DLD1 (cell line): ENCODE data around the gene CSNK2B.
"Not testable (repeated sequence)": the region's sequence is repeated elsewhere in the genome, so short reads cannot be mapped to it uniquely, and the experiment has no call there.

Experiments used
- in situ Hi-C: cut with HindIII; loops from 2 replicates; pipeline ENCODE4 v1.10.0; 2017; ENCODE audit warnings: low sequenced_read_pairs

Gene CSNK2B

GRCh38 chr6:31687860-31688693, 22.2 kb downstream of the CSNK2B start:
- in situ Hi-C loops = no loop called here

- in situ Hi-C loops = loop anchor here (5.0 kb wide), 1 partner anchor 43 kb away; no protein-coding TSS in a partner anchor
Measured at GRCh38 chr6:31689249-31690110, 23.6 kb downstream of the CSNK2B start.

GRCh38 chr6:31690231-31691077, 24.6 kb downstream of the CSNK2B start:
- in situ Hi-C loops = loop anchor here (5.0 kb wide), 1 partner anchor 42 kb away; no protein-coding TSS in a partner anchor

GRCh38 chr6:31691078-31691463, 25.2 kb downstream of the CSNK2B start:
- in situ Hi-C loops = loop anchor here (5.0 kb wide), 1 partner anchor 41 kb away; no protein-coding TSS in a partner anchor

GRCh38 chr6:31691564-31692108, 25.8 kb downstream of the CSNK2B start:
- in situ Hi-C loops = loop anchor here (5.0 kb wide), 1 partner anchor 41 kb away; no protein-coding TSS in a partner anchor

GRCh38 chr6:31692353-31692752, 26.5 kb downstream of the CSNK2B start:
- in situ Hi-C loops = loop anchor here (5.0 kb wide), 1 partner anchor 40 kb away; no protein-coding TSS in a partner anchor

GRCh38 chr6:31692886-31693285, 27.0 kb downstream of the CSNK2B start:
- in situ Hi-C loops = loop anchor here (5.0 kb wide), 1 partner anchor 39 kb away; no protein-coding TSS in a partner anchor

GRCh38 chr6:31693535-31693934, 27.7 kb downstream of the CSNK2B start:
- in situ Hi-C loops = loop anchor here (5.0 kb wide), 1 partner anchor 39 kb away; no protein-coding TSS in a partner anchor

- in situ Hi-C loops = no loop called here
Measured at GRCh38 chr6:31697555-31697954, 31.7 kb downstream of the CSNK2B start.

GRCh38 chr6:31700740-31701401, 35.0 kb downstream of the CSNK2B start:
- in situ Hi-C loops = no loop called here

GRCh38 chr6:31701666-31702404, 36.0 kb downstream of the CSNK2B start:
- in situ Hi-C loops = no loop called here

GRCh38 chr6:31702405-31702818, 36.5 kb downstream of the CSNK2B start:
- in situ Hi-C loops = no loop called here

GRCh38 chr6:31702819-31703716, 37.2 kb downstream of the CSNK2B start, which contains the start of gene ABHD16A:
ABHD16A (minus strand) TSS chr6:31703324; CDS start chr6:31703281, 43 bp downstream.
- in situ Hi-C loops = no loop called here

GRCh38 chr6:31705931-31706330, 40.1 kb downstream of the CSNK2B start:
- in situ Hi-C loops = no loop called here

GRCh38 chr6:31706599-31706998, 40.7 kb downstream of the CSNK2B start, which contains the start of gene LY6G6F:
LY6G6F (plus strand) TSS chr6:31706866; CDS start chr6:31706907, 41 bp downstream.
- in situ Hi-C loops = no loop called here

- in situ Hi-C loops = no loop called here
Measured at GRCh38 chr6:31707701-31708100, 41.8 kb downstream of the CSNK2B start.

GRCh38 chr6:31708224-31708623, 42.3 kb downstream of the CSNK2B start:
- in situ Hi-C loops = no loop called here

- in situ Hi-C loops = not testable (repeated sequence)
Measured at GRCh38 chr6:31709157-31709556, 43.3 kb downstream of the CSNK2B start.
